ENCODE measurements around the gene RAPGEF1. TPM values are rescaled to one million over a fixed set of nuclear protein-coding genes. Genes with fewer than 3 reads are reported as not detected.
"Not testable (repeated sequence)": the region's sequence is repeated elsewhere in the genome, so short reads cannot be mapped to it uniquely, and the experiment has no call there.

The RAPGEF1 gene
- total and polyA plus RNA-seq, 2 experiments from 2014 or later, result 9.9 to 82.8 TPM

- Histone ChIP-seq H3K79me2 (replicated peaks; ENCODE audit: insufficient read depth) (peaks cover 66% of the 10 kb centered on the region), H3F3A (replicated peaks; ENCODE audit: low read depth) (peaks cover 20% of the 10 kb centered on the region), H3K9me2 (ENCODE audit: insufficient read depth) (no peaks in the 10 kb centered on the region), H2AFZ (no peak overlapping the region), H3K4me2 (no peak overlapping the region), H3K27me3 (ENCODE audit: insufficient read depth) (no peaks in the 10 kb centered on the region), H3K27ac (ENCODE audit: low read depth) (no peak overlapping the region), H3K4me3 (no peak overlapping the region), H4K20me1 (replicated peaks; ENCODE audit: insufficient read depth) (no peaks in the 10 kb centered on the region), H3K36me3 (ENCODE audit: insufficient read depth) (peaks cover 5% of the 10 kb centered on the region), H3K4me1 (ENCODE audit: insufficient read depth) (peaks cover 44% of the 10 kb centered on the region)
- TF ChIP-seq CTCF (conservative IDR thresholded peaks at IDR 0.05; ENCODE audit: low read depth in 2 of 2) (no peak), EZH2phosphoT487 (IDR thresholded peaks at IDR 0.05; ENCODE audit: unreplicated experiment) (no peak), CREB1 (CRISPR knock-in tag; IDR thresholded peaks at IDR 0.05; ENCODE audit: low read depth) (no peak), EZH2 (IDR thresholded peaks at IDR 0.05; ENCODE audit: low read depth, unreplicated experiment) (no peak)
- TF ChIP-seq, protein P1, sequence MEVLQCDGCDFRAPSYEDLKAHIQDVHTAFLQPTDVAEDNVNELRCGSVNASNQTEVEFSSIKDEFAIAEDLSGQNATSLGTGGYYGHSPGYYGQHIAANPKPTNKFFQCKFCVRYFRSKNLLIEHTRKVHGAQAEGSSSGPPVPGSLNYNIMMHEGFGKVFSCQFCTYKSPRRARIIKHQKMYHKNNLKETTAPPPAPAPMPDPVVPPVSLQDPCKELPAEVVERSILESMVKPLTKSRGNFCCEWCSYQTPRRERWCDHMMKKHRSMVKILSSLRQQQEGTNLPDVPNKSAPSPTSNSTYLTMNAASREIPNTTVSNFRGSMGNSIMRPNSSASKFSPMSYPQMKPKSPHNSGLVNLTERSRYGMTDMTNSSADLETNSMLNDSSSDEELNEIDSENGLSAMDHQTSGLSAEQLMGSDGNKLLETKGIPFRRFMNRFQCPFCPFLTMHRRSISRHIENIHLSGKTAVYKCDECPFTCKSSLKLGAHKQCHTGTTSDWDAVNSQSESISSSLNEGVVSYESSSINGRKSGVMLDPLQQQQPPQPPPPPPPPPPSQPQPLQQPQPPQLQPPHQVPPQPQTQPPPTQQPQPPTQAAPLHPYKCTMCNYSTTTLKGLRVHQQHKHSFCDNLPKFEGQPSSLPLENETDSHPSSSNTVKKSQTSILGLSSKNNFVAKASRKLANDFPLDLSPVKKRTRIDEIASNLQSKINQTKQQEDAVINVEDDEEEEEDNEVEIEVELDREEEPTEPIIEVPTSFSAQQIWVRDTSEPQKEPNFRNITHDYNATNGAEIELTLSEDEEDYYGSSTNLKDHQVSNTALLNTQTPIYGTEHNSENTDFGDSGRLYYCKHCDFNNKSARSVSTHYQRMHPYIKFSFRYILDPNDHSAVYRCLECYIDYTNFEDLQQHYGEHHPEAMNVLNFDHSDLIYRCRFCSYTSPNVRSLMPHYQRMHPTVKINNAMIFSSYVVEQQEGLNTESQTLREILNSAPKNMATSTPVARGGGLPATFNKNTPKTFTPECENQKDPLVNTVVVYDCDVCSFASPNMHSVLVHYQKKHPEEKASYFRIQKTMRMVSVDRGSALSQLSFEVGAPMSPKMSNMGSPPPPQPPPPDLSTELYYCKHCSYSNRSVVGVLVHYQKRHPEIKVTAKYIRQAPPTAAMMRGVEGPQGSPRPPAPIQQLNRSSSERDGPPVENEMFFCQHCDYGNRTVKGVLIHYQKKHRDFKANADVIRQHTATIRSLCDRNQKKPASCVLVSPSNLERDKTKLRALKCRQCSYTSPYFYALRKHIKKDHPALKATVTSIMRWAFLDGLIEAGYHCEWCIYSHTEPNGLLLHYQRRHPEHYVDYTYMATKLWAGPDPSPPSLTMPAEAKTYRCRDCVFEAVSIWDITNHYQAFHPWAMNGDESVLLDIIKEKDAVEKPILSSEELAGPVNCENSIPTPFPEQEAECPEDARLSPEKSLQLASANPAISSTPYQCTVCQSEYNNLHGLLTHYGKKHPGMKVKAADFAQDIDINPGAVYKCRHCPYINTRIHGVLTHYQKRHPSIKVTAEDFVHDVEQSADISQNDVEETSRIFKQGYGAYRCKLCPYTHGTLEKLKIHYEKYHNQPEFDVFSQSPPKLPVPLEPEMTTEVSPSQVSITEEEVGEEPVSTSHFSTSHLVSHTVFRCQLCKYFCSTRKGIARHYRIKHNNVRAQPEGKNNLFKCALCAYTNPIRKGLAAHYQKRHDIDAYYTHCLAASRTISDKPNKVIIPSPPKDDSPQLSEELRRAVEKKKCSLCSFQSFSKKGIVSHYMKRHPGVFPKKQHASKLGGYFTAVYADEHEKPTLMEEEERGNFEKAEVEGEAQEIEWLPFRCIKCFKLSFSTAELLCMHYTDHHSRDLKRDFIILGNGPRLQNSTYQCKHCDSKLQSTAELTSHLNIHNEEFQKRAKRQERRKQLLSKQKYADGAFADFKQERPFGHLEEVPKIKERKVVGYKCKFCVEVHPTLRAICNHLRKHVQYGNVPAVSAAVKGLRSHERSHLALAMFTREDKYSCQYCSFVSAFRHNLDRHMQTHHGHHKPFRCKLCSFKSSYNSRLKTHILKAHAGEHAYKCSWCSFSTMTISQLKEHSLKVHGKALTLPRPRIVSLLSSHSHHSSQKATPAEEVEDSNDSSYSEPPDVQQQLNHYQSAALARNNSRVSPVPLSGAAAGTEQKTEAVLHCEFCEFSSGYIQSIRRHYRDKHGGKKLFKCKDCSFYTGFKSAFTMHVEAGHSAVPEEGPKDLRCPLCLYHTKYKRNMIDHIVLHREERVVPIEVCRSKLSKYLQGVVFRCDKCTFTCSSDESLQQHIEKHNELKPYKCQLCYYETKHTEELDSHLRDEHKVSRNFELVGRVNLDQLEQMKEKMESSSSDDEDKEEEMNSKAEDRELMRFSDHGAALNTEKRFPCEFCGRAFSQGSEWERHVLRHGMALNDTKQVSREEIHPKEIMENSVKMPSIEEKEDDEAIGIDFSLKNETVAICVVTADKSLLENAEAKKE (CRISPR knock-in tag; IDR thresholded peaks at IDR 0.05), result no peak
- H3K27ac Mint-ChIP-seq, result no peak overlapping the region
- H3K4me3 Mint-ChIP-seq, result no peak overlapping the region; the same call in 2 of the 3 replicates
- DNase-seq (ENCODE audit: low spot score), result no peak
- ATAC-seq, result no peak
- peaks cover 43% of the 10 kb centered on the region for H3K4me1 Mint-ChIP-seq
- H3K36me3 Mint-ChIP-seq (ENCODE audit: low read depth), result peaks cover 34% of the 10 kb centered on the region
- peaks cover 19% of the 10 kb centered on the region for H3K9me3 Mint-ChIP-seq
- H3K27me3 Mint-ChIP-seq (ENCODE audit: insufficient read depth, low read depth, poor library complexity), result peaks cover 6% of the 10 kb centered on the region
Measured at GRCh38 chr9:131663288-131663687, 76.6 kb downstream of the RAPGEF1 start.

DNA sequence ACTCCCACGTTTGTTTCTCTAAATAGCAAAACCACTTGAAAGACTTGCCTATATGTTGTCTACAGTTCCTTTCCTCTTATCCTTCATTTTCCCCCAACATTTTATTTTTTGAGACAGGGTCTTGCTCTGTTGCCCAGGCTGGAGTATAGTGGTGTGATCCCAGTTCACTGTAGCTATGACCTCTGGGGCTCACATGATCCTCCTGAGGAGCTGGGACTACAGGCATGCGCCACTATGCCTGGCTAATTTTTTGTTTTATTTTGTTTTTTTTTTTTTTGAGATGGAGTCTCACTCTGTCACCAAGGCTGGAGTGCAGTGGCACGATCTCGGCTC, 77.6 kb downstream of the RAPGEF1 start:
- Histone ChIP-seq H3K27ac (ENCODE audit: low read depth) (peak overlapping the region; percentile 89), H3F3A (replicated peaks; ENCODE audit: low read depth) (peaks cover 20% of the 10 kb centered on the region), H3K4me1 (ENCODE audit: insufficient read depth) (peaks cover 42% of the 10 kb centered on the region), H3K79me2 (replicated peaks; ENCODE audit: insufficient read depth) (peaks cover 66% of the 10 kb centered on the region)
- H3K4me3 Mint-ChIP-seq; H2AFZ ChIP-seq; H3K9me2 ChIP-seq (ENCODE audit: insufficient read depth); H4K20me1 ChIP-seq (replicated peaks; ENCODE audit: insufficient read depth); DNase-seq (ENCODE audit: low spot score); H3K4me2 ChIP-seq; H3K4me3 ChIP-seq; H3K27me3 Mint-ChIP-seq (ENCODE audit: insufficient read depth, low read depth, poor library complexity); H3K27me3 ChIP-seq (ENCODE audit: insufficient read depth); H3K36me3 ChIP-seq (ENCODE audit: insufficient read depth); ATAC-seq: not testable (repeated sequence)
- H3K9me3 Mint-ChIP-seq, result peaks cover 19% of the 10 kb centered on the region
- peaks cover 34% of the 10 kb centered on the region for H3K36me3 Mint-ChIP-seq (ENCODE audit: low read depth)
- H3K27ac Mint-ChIP-seq, result peak overlapping the region; percentile 83
- peaks cover 43% of the 10 kb centered on the region for H3K4me1 Mint-ChIP-seq
